ENCODE results near the gene STPG1.

The STPG1 gene

GRCh38 chr1:24315391-24315790 is 98.2 kb downstream of the STPG1 start:
- H3K9me3 ChIP-seq (ENCODE audit: control insufficient read depth, insufficient read depth, low read depth, low read length), result no peaks in the 10 kb centered on the region
- ChIA-PET CTCF (interaction anchor here (0.9 to 7.5 kb wide), 3 partner anchors 77 to 116 kb away, joined by 3 to 54 read pairs (median 3); no protein-coding TSS in a partner anchor), POLR2A (no interaction called here)
- H3K36me3 ChIP-seq (ENCODE audit: control insufficient read depth in 2 of 2, insufficient read depth in 1 of 2, low read length in 2 of 2), result no peaks in the 10 kb centered on the region
- TF ChIP-seq WT1 (tag by site-specific recombination; IDR thresholded peaks at IDR 0.05) (no peak), ZNF449 (tag by site-specific recombination; IDR thresholded peaks at IDR 0.05) (no peak), GLIS2 (tag by site-specific recombination; IDR thresholded peaks at IDR 0.05) (no peak), GLI4 (tag by site-specific recombination; IDR thresholded peaks at IDR 0.05) (no peak), TSHZ1 (tag by site-specific recombination; IDR thresholded peaks at IDR 0.05; ENCODE audit: borderline replicate concordance) (no peak), ZNF544 (tag by site-specific recombination; IDR thresholded peaks at IDR 0.05) (no peak), ZNF2 (tag by site-specific recombination; IDR thresholded peaks at IDR 0.05) (no peak), HOXA7 (CRISPR knock-in tag; IDR thresholded peaks at IDR 0.05; ENCODE audit: borderline replicate concordance) (no peak), MYNN (tag by site-specific recombination; IDR thresholded peaks at IDR 0.05; ENCODE audit: borderline replicate concordance) (no peak), ZNF560 (tag by site-specific recombination; IDR thresholded peaks at IDR 0.05; ENCODE audit: borderline replicate concordance) (no peak), ZNF354C (tag by site-specific recombination; IDR thresholded peaks at IDR 0.05; ENCODE audit: borderline replicate concordance, low read depth) (no peak), BCL11B (tag by site-specific recombination; IDR thresholded peaks at IDR 0.05; ENCODE audit: low read depth) (no peak), ZNF501 (tag by site-specific recombination; IDR thresholded peaks at IDR 0.05) (no peak), ZNF311 (tag by site-specific recombination; IDR thresholded peaks at IDR 0.05; ENCODE audit: borderline replicate concordance) (no peak), ZBTB21 (tag by site-specific recombination; IDR thresholded peaks at IDR 0.05) (no peak)
- H3K4me3 ChIP-seq (ENCODE audit: low read depth, low read length), result no peak overlapping the region
- no peak overlapping the region for H3K27ac ChIP-seq (ENCODE audit: extremely low read depth, low read depth, low read length)
- H3K4me1 ChIP-seq (ENCODE audit: control insufficient read depth, insufficient read depth, low read length), result peaks cover 8% of the 10 kb centered on the region

- TF ChIP-seq ZBTB20 (tag by site-specific recombination; IDR thresholded peaks at IDR 0.05), result no peak
- no peak for TF ChIP-seq ZNF776 (tag by site-specific recombination; IDR thresholded peaks at IDR 0.05; ENCODE audit: borderline replicate concordance)
- no peak for TF ChIP-seq ZNF335 (tag by site-specific recombination; conservative IDR thresholded peaks at IDR 0.05)
- TF ChIP-seq ZBTB21 (tag by site-specific recombination; IDR thresholded peaks at IDR 0.05), result no peak
- TF ChIP-seq ZNF596 (tag by site-specific recombination; IDR thresholded peaks at IDR 0.05), result no peak
- TF ChIP-seq PATZ1 (tag by site-specific recombination; IDR thresholded peaks at IDR 0.05), result no peak
- no peak for TF ChIP-seq ZNF514 (tag by site-specific recombination; IDR thresholded peaks at IDR 0.05)
- TF ChIP-seq ZNF677 (tag by site-specific recombination; IDR thresholded peaks at IDR 0.05), result no peak
- no peak for TF ChIP-seq INSM2 (tag by site-specific recombination; IDR thresholded peaks at IDR 0.05)
- TF ChIP-seq ZNF248 (tag by site-specific recombination; IDR thresholded peaks at IDR 0.05), result no peak
- TF ChIP-seq ZNF132 (tag by site-specific recombination; IDR thresholded peaks at IDR 0.05; ENCODE audit: borderline replicate concordance), result no peak
- TF ChIP-seq ZSCAN30 (tag by site-specific recombination; IDR thresholded peaks at IDR 0.05), result no peak
- no peak for TF ChIP-seq BCL11A (tag by site-specific recombination; IDR thresholded peaks at IDR 0.05; ENCODE audit: low read depth)
- no peak for TF ChIP-seq ZNF221 (tag by site-specific recombination; IDR thresholded peaks at IDR 0.05; ENCODE audit: borderline replicate concordance)
- no peak for TF ChIP-seq ZNF404 (tag by site-specific recombination; IDR thresholded peaks at IDR 0.05)
- Histone ChIP-seq H3K4me1 (ENCODE audit: control insufficient read depth, insufficient read depth, low read length) (no peaks in the 10 kb centered on the region), H3K27ac (ENCODE audit: extremely low read depth, low read depth, low read length) (no peak overlapping the region), H3K4me3 (ENCODE audit: low read depth, low read length) (no peak overlapping the region), H3K9me3 (ENCODE audit: control insufficient read depth, insufficient read depth, low read depth, low read length) (no peaks in the 10 kb centered on the region), H3K36me3 (ENCODE audit: control insufficient read depth in 2 of 2, insufficient read depth in 1 of 2, low read length in 2 of 2) (no peaks in the 10 kb centered on the region)
- CTCF ChIA-PET, result interaction anchor here (0.6 to 2.5 kb wide), 4 partner anchors 75 to 112 kb away, joined by 3 to 11 read pairs (median 4); no protein-coding TSS in a partner anchor
- POLR2A ChIA-PET, result interaction anchor here (1.4 kb wide), 1 partner anchor 10 kb away, joined by 4 read pairs; no protein-coding TSS in a partner anchor
Measured at GRCh38 chr1:24311741-24312140, 101.8 kb downstream of the STPG1 start.

All from HEK293 (cell line).